ENCODE data around the gene NEBL.

DNA sequence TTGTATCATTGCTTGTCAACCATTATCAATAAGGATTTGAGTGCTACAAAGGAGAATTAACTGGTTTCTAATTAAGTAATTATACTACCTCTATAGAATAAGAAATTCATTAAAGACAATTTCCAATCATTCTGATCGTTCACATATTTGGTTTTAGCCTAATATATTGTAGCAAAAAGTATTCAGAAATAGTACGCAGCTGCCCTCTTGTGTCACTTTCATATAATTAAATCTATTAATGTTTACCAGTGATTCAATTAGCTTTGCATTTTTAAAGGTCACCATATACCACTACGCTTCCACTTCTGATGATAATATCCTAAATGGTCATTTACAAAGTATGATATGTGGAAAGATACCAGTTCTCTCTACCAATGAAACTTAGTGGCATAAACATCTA, 128.3 kb downstream of the NEBL start:
- TF ChIP-seq YY1 (IDR thresholded peaks at IDR 0.05; ENCODE audit: insufficient read depth, insufficient read length) (no peak), ZNF274 (IDR thresholded peaks at IDR 0.05; ENCODE audit: low read depth, low read length) (no peak), SUZ12 (IDR thresholded peaks at IDR 0.05; ENCODE audit: extremely low read depth, insufficient read depth, insufficient read length) (no peak)

All from NT2/D1 (cell line).